ENCODE results near the gene AMDHD2.

The AMDHD2 gene

DNA sequence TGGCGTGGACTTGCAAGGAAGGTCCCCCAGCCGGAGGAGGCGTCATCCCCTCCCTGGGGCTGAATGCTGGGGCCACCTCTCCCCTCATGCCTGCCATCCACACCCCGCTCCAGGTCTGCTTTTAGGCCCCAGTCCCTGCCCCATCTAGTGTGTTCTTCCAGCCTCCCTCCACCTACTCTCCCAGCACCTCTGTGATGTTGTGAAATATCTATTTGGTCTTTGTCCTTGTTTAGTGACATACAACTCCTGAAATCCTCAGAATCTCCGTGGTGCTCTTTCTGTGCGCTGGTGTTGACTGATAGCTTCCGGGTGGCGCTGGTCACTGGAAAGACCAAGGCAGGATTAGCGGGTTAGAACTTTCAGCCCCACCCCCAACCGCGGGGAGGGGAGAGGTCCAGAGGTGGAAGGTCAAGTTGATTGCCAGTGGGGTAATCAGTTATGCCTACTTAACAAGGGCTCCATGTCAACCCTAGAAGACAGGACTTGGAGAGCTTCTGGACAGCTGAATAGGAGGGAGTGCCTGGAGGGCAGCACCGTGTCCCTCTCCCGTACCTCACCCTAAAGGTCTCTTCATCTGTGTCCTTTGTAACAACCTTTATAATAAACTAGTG, 35.2 kb upstream of the AMDHD2 start:
- no peak for TF ChIP-seq CEBPB (IDR thresholded peaks at IDR 0.05)
- no peak for TF ChIP-seq CREB1 (IDR thresholded peaks at IDR 0.05; ENCODE audit: low read depth)
- no peak for TF ChIP-seq RAD21 (IDR thresholded peaks at IDR 0.05; ENCODE audit: low read depth)
- TF ChIP-seq, protein P1, sequence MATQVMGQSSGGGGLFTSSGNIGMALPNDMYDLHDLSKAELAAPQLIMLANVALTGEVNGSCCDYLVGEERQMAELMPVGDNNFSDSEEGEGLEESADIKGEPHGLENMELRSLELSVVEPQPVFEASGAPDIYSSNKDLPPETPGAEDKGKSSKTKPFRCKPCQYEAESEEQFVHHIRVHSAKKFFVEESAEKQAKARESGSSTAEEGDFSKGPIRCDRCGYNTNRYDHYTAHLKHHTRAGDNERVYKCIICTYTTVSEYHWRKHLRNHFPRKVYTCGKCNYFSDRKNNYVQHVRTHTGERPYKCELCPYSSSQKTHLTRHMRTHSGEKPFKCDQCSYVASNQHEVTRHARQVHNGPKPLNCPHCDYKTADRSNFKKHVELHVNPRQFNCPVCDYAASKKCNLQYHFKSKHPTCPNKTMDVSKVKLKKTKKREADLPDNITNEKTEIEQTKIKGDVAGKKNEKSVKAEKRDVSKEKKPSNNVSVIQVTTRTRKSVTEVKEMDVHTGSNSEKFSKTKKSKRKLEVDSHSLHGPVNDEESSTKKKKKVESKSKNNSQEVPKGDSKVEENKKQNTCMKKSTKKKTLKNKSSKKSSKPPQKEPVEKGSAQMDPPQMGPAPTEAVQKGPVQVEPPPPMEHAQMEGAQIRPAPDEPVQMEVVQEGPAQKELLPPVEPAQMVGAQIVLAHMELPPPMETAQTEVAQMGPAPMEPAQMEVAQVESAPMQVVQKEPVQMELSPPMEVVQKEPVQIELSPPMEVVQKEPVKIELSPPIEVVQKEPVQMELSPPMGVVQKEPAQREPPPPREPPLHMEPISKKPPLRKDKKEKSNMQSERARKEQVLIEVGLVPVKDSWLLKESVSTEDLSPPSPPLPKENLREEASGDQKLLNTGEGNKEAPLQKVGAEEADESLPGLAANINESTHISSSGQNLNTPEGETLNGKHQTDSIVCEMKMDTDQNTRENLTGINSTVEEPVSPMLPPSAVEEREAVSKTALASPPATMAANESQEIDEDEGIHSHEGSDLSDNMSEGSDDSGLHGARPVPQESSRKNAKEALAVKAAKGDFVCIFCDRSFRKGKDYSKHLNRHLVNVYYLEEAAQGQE (IDR thresholded peaks at IDR 0.05; ENCODE audit: low read depth) = no peak
- TF ChIP-seq YY1 (IDR thresholded peaks at IDR 0.05; ENCODE audit: low read depth) = no peak
- no peak for TF ChIP-seq EGR1 (IDR thresholded peaks at IDR 0.05)
- TF ChIP-seq, protein P2, sequence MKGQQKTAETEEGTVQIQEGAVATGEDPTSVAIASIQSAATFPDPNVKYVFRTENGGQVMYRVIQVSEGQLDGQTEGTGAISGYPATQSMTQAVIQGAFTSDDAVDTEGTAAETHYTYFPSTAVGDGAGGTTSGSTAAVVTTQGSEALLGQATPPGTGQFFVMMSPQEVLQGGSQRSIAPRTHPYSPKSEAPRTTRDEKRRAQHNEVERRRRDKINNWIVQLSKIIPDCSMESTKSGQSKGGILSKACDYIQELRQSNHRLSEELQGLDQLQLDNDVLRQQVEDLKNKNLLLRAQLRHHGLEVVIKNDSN (IDR thresholded peaks at IDR 0.05) = no peak
- no peak for TF ChIP-seq ZBTB7A (IDR thresholded peaks at IDR 0.05; ENCODE audit: low read depth)
- no peak for TF ChIP-seq TEAD4 (IDR thresholded peaks at IDR 0.05)
- TF ChIP-seq TAF1 (IDR thresholded peaks at IDR 0.05; ENCODE audit: low read depth) = no peak
- TF ChIP-seq NFIC (IDR thresholded peaks at IDR 0.05) = no peak

DNA sequence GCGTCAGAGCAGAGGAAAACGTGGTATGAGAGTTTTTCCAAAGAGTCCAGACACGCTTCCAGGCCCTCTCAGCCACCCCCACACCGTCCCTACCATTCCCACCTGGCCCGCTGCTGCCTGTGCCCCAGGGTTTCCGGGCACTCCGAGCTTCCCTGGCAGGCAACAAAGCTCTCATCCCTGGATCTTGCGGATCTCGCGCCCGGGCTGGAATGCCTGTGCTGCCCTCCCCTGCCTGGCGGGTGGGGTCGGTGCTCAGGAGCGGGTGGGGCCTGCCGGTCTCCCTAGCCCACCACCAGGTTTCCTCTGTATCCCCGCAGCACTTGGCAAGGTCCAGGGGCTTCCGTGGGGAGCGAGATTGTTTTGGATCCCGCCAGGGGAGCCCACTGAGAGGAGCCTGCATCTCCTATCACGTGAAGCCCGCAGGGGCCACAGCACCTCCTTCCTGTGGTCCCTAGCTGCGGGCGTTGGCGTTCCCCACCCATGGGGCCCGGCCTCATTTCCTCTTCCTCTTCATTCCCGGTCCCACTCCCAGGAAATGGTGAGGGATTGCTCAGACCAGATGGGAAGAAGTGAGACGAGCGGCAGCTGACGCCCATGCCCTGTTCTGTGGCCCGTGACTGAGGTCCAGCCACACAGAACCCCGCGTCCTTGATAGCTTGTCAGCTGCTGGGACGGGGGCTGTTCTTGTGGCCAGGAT, 34.2 kb upstream of the AMDHD2 start:
- TF ChIP-seq ZBTB7A (IDR thresholded peaks at IDR 0.05; ENCODE audit: low read depth) (no peak), CEBPB (IDR thresholded peaks at IDR 0.05) (no peak), TCF12 (IDR thresholded peaks at IDR 0.05; ENCODE audit: low read depth) (no peak), EP300 (IDR thresholded peaks at IDR 0.05; ENCODE audit: borderline replicate concordance) (no peak), NFIC (IDR thresholded peaks at IDR 0.05) (no peak), TEAD4 (IDR thresholded peaks at IDR 0.05) (no peak), TAF1 (IDR thresholded peaks at IDR 0.05; ENCODE audit: low read depth) (no peak), FOXM1 (IDR thresholded peaks at IDR 0.05; ENCODE audit: borderline replicate concordance, low read depth) (no peak), YY1 (IDR thresholded peaks at IDR 0.05; ENCODE audit: low read depth) (no peak), CREB1 (IDR thresholded peaks at IDR 0.05; ENCODE audit: low read depth) (no peak), EGR1 (IDR thresholded peaks at IDR 0.05) (no peak), RAD21 (IDR thresholded peaks at IDR 0.05; ENCODE audit: low read depth) (no peak)
- TF ChIP-seq, protein P1 (IDR thresholded peaks at IDR 0.05; ENCODE audit: low read depth) = no peak
- TF ChIP-seq, protein P3, sequence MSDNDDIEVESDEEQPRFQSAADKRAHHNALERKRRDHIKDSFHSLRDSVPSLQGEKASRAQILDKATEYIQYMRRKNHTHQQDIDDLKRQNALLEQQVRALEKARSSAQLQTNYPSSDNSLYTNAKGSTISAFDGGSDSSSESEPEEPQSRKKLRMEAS (IDR thresholded peaks at IDR 0.05) = no peak
- TF ChIP-seq, protein P2 (IDR thresholded peaks at IDR 0.05) = no peak

- TF ChIP-seq RAD21 (IDR thresholded peaks at IDR 0.05; ENCODE audit: low read depth) (no peak), EP300 (IDR thresholded peaks at IDR 0.05; ENCODE audit: borderline replicate concordance) (no peak), ZBTB7A (IDR thresholded peaks at IDR 0.05; ENCODE audit: low read depth) (no peak), EGR1 (IDR thresholded peaks at IDR 0.05) (no peak), CEBPB (IDR thresholded peaks at IDR 0.05) (no peak), CREB1 (IDR thresholded peaks at IDR 0.05; ENCODE audit: low read depth) (no peak), TCF12 (IDR thresholded peaks at IDR 0.05; ENCODE audit: low read depth) (no peak), NFIC (IDR thresholded peaks at IDR 0.05) (no peak), FOXM1 (IDR thresholded peaks at IDR 0.05; ENCODE audit: borderline replicate concordance, low read depth) (no peak)
- TF ChIP-seq, protein P1 (IDR thresholded peaks at IDR 0.05; ENCODE audit: low read depth) = no peak
- TF ChIP-seq, protein P3 (IDR thresholded peaks at IDR 0.05) = no peak
Observed at GRCh38 chr16:2486645-2487516, 33.3 kb upstream of the AMDHD2 start.
